HepG2 (cell line): ENCODE data around the gene TMEM200B. TPM values are rescaled to one million over a fixed set of nuclear protein-coding genes. Genes with fewer than 3 reads are reported as not detected.

Experiments
- ATAC-seq: fragments of 200-7000 bp; cut with Tn5 transposase; 3 replicates; pipeline ENCODE4 v1.9.1; 2020; ENCODE audit warnings: mild to moderate bottlenecking, moderate library complexity
- BruUV-seq: library from RNA; stranded (reverse); fragments of 400-500 nt; replicated peaks from 2 replicates; lab custom pipeline; 2021; lab: Mats Ljungman, UMichigan
- CTCF ChIA-PET: fragments of 300-600 bp; formaldehyde crosslinking; extraction: SDS; loops from one replicate; lab custom pipeline; 2021; ENCODE audit warnings: low total read pairs, inconsistent platforms, low intra/inter-chr PET ratio; lab: Yijun Ruan, JAX
- POLR2A ChIA-PET: fragments of 350-600 bp; sonication (Branson Sonifier 250); formaldehyde crosslinking; loops from one replicate; lab custom pipeline; 2020; ENCODE audit warnings: antibody characterized with exemption, inconsistent platforms; lab: Yijun Ruan, JAX
- DNase-seq: peaks from one replicate; pipeline ENCODE4 v3.0.0-alpha.2; 2015; ENCODE audit warnings: low spot score
- FAIRE-seq: peaks from 3 replicates; lab custom pipeline; 2011; peaks lifted over from hg19 to GRCh38; lab: Jason Lieb, UNC
- H2AFZ ChIP-seq: one replicate; pipeline ENCODE4 v1.6.1; 2011; ENCODE audit warnings: low read length, inconsistent platforms
- H3K27ac ChIP-seq: fragments of 300-600 bp; 3 replicates; pipeline ENCODE4 v1.8.0; 2011; ENCODE audit warnings: mixed run types, mild to moderate bottlenecking, mixed read lengths, low read length, inconsistent platforms; ENCODE audit not compliant: insufficient read depth; ENCODE audit errors: extremely low read length
- H3K27me3 ChIP-seq, 2 experiments: fragments of 200-600 bp in 1 of 2; 2 replicates in 1 of 2; 3 replicates in 1 of 2; pipeline versions ENCODE4 v1.6.0 to v1.8.0; 2011; ENCODE audit warnings: low read length in 2 of 2, mild to moderate bottlenecking in 2 of 2, moderate library complexity in 2 of 2, inconsistent platforms in 1 of 2; ENCODE audit not compliant: insufficient read depth in 2 of 2, control insufficient read depth in 1 of 2
- H3K36me3 ChIP-seq, 2 experiments: fragments of 200-600 bp in 1 of 2; replicated peaks in 1 of 2; 2 replicates in 1 of 2; 3 replicates in 1 of 2; pipeline versions ENCODE4 v1.5.1 to v1.8.0; 2011; ENCODE audit warnings: low read length in 2 of 2, inconsistent platforms in 1 of 2; ENCODE audit not compliant: insufficient read depth in 2 of 2, control insufficient read depth in 1 of 2
- H3K4me1 ChIP-seq: 2 replicates; pipeline ENCODE4 v1.5.1; 2012; ENCODE audit warnings: low read length, inconsistent platforms; ENCODE audit not compliant: insufficient read depth
- H3K4me2 ChIP-seq: 2 replicates; pipeline ENCODE4 v1.6.0; 2011; ENCODE audit warnings: low read depth, low read length, inconsistent platforms
- H3K4me3 ChIP-seq, 3 experiments: fragments of 200-600 bp in 1 of 3; sonication (generic), shearing (Covaris generic) in 1 of 3; replicated peaks in 1 of 3; 2 replicates each; pipeline ENCODE4 v1.5.1; 2011 to 2016; ENCODE audit warnings: low read length in 3 of 3, inconsistent platforms in 2 of 3, low read depth in 2 of 3, mild to moderate bottlenecking in 2 of 3, control low read depth in 1 of 3, mixed read lengths in 1 of 3; ENCODE audit not compliant: insufficient read depth in 1 of 3
- H3K79me2 ChIP-seq: one replicate; pipeline ENCODE4 v1.6.1; 2011; ENCODE audit warnings: low read length, inconsistent platforms; ENCODE audit not compliant: insufficient read depth
- H3K9ac ChIP-seq: 2 replicates; pipeline ENCODE4 v1.6.0; 2011; ENCODE audit warnings: mild to moderate bottlenecking, low read depth, low read length, inconsistent platforms; ENCODE audit not compliant: insufficient read depth
- H3K9me3 ChIP-seq: 2 replicates; pipeline ENCODE4 v1.5.1; 2012; ENCODE audit warnings: mild to moderate bottlenecking, low read length
- H4K20me1 ChIP-seq: 2 replicates; pipeline ENCODE4 v1.6.0; 2011; ENCODE audit warnings: inconsistent platforms, mild to moderate bottlenecking, low read length, moderate library complexity; ENCODE audit not compliant: insufficient read depth
- AGO2 ChIP-seq: fragments of 200-400 bp; formaldehyde crosslinking; optimal IDR thresholded peaks from 2 replicates; pipeline ENCODE3; 2017; ENCODE audit warnings: mild to moderate bottlenecking, low read depth, low read length, moderate library complexity
- AKNA ChIP-seq: sonication (generic); formaldehyde crosslinking; IDR thresholded peaks from 2 replicates; pipeline ENCODE4 v1.4.0; 2020; ENCODE audit warnings: missing genetic modification reagents, borderline replicate concordance
- BATF2 ChIP-seq: sonication (generic); formaldehyde crosslinking; IDR thresholded peaks from 2 replicates; pipeline ENCODE4 v1.8.0; 2022; ENCODE audit warnings: mild to moderate bottlenecking, missing genetic modification reagents, moderate library complexity
- HBP1 ChIP-seq: IDR thresholded peaks from 2 replicates; pipeline ENCODE4 v1.6.1; 2016; ENCODE audit warnings: low read depth, control low read depth
- KAT2B ChIP-seq: fragments of 150-350 bp; IDR thresholded peaks from 2 replicates; pipeline ENCODE4 v1.6.1; 2014; ENCODE audit warnings: low read depth, low read length, borderline replicate concordance
- RBFOX2 ChIP-seq: fragments of 200-400 bp; formaldehyde crosslinking; IDR thresholded peaks from 2 replicates; pipeline ENCODE4 v1.6.1; 2017; ENCODE audit warnings: low read depth, mild to moderate bottlenecking, low read length
- RBM22 ChIP-seq: fragments of 200-400 bp; formaldehyde crosslinking; optimal IDR thresholded peaks from 2 replicates; pipeline ENCODE3; 2017; ENCODE audit warnings: mild to moderate bottlenecking, low read length, moderate library complexity
- REL ChIP-seq: sonication (generic); formaldehyde crosslinking; conservative IDR thresholded peaks from 2 replicates; pipeline ENCODE4 v1.8.0; 2022; ENCODE audit warnings: mild to moderate bottlenecking, missing genetic modification reagents, moderate library complexity
- ZBTB2 ChIP-seq: sonication (generic); formaldehyde crosslinking; IDR thresholded peaks from 2 replicates; pipeline ENCODE4 v1.8.0; 2022; ENCODE audit warnings: low read depth, missing genetic modification reagents
- ZBTB34 ChIP-seq: sonication (generic); formaldehyde crosslinking; IDR thresholded peaks from 2 replicates; pipeline ENCODE4 v1.8.0; 2022; ENCODE audit warnings: mild to moderate bottlenecking, missing genetic modification reagents
- ZIK1 ChIP-seq: sonication (generic); formaldehyde crosslinking; IDR thresholded peaks from 2 replicates; pipeline ENCODE4 v1.5.0; 2020; ENCODE audit warnings: mild to moderate bottlenecking, low read depth, missing genetic modification reagents, borderline replicate concordance
- ZKSCAN5 ChIP-seq: sonication (generic); formaldehyde crosslinking; IDR thresholded peaks from 2 replicates; pipeline ENCODE4 v1.5.1; 2020; ENCODE audit warnings: mild to moderate bottlenecking, missing genetic modification reagents
- ZNF335 ChIP-seq: sonication (generic); formaldehyde crosslinking; IDR thresholded peaks from 2 replicates; pipeline ENCODE4 v1.4.0; 2020; ENCODE audit warnings: missing genetic modification reagents
- ZNF34 ChIP-seq: sonication (generic); formaldehyde crosslinking; IDR thresholded peaks from 2 replicates; pipeline ENCODE4 v1.4.0; 2020; ENCODE audit warnings: mild to moderate bottlenecking, missing genetic modification reagents, borderline replicate concordance
- ZNF713 ChIP-seq: sonication (generic); formaldehyde crosslinking; IDR thresholded peaks from 2 replicates; pipeline ENCODE4 v1.4.0; 2020; ENCODE audit warnings: mild to moderate bottlenecking, missing genetic modification reagents
- WGBS: methylation state at CpG from one replicate; pipeline ENCODE4 v1.1.6; 2017; ENCODE audit warnings: low lambda C conversion rate; 5-methylcytosine and 5-hydroxymethylcytosine counted together
- in situ Hi-C: cut with HindIII; loops from 2 replicates; pipeline ENCODE4 v1.10.0; 2017; ENCODE audit warnings: low pct_unique_long_range_greater_than_20kb; ENCODE audit not compliant: extremely low pct_ligation_motif_present
- intact Hi-C: fragments of 100-400 bp; cut with micrococcal nuclease; formaldehyde crosslinking; loops from one replicate; pipeline ENCODE4 v1.10.0; 2022; ENCODE audit not compliant: unreplicated experiment
- polyA plus RNA-seq, 8 experiments: library from polyadenylated mRNA; depleted of rRNA in 3 of 8; stranded (reverse) in 7 of 8; unstranded in 1 of 8; fragments of >200 nt; fragmentation: Illumina TruSeq in 4 of 8; extraction: Trizol in 4 of 8; gene quantifications; 2 replicates each; pipeline versions ENCODE4 v1.2.1 to v1.2.3, GENCODE V29; 2011 to 2016; ENCODE audit warnings: low read depth in 4 of 8, missing spikeins in 1 of 8, mixed read lengths in 1 of 8; ENCODE audit not compliant: insufficient read depth in 1 of 8
- total RNA-seq, 5 experiments: library from RNA; depleted of rRNA; stranded (reverse); fragments of >200 nt; fragmentation: Illumina TruSeq; extraction: Trizol; gene quantifications; 2 replicates each; pipeline ENCODE4 v1.2.3, GENCODE V29; 2016; ENCODE audit warnings: low read depth in 1 of 5

The TMEM200B gene
- total and polyA plus RNA-seq, 2 of the 13 experiments (the other 11 are each of a cell fraction or from before 2014, with no cell fraction given), result 1.1 to 1.4 TPM

GRCh38 chr1:29134695-29135028 is 11.0 kb upstream of the TMEM200B start:
- Histone ChIP-seq H2AFZ (no peak overlapping the region), H3K9me3 (no peaks in the 10 kb centered on the region), H4K20me1 (no peaks in the 10 kb centered on the region), H3K27me3 (no peaks in the 10 kb centered on the region; a peak in 2 of 5 replicates), H3K4me3 (no peak overlapping the region), H3K36me3 (no peaks in the 10 kb centered on the region), H3K79me2 (no peaks in the 10 kb centered on the region), H3K4me2 (no peak overlapping the region), H3K27ac (no peak overlapping the region), H3K9ac (no peak overlapping the region), H3K4me1 (peaks cover 21% of the 10 kb centered on the region)
- CTCF ChIA-PET, result no interaction called here
- WGBS, result 82% methylated on average over 6 of the region's 10 CpGs
- POLR2A ChIA-PET, result interaction anchor here (1.3 kb wide), 1 partner anchor 10 kb away, joined by 7 read pairs; no protein-coding TSS in a partner anchor
- in situ Hi-C loops, result no loop called here
- intact Hi-C loops, result no loop called here
- FAIRE-seq (no peak), DNase-seq (no peak), ATAC-seq (peak; percentile 12; the same call in 2 of the 3 replicates)
- no TSS peak for BruUV-seq
- no peak for TF ChIP-seq ZNF335 (CRISPR knock-in tag)
- no peak for TF ChIP-seq ZNF713 (CRISPR knock-in tag)
- no peak for TF ChIP-seq ZBTB2
- TF ChIP-seq BATF2 (CRISPR knock-in tag), result no peak
- TF ChIP-seq KAT2B, result no peak
- TF ChIP-seq ZBTB34 (CRISPR knock-in tag), result no peak
- no peak for TF ChIP-seq ZNF34 (CRISPR knock-in tag)
- TF ChIP-seq AKNA (CRISPR knock-in tag), result no peak
- no peak for TF ChIP-seq REL (CRISPR knock-in tag)
- no peak for TF ChIP-seq ZKSCAN5 (CRISPR knock-in tag)
- TF ChIP-seq RBM22, result no peak
- TF ChIP-seq HBP1 (CRISPR knock-in tag), result no peak
- no peak for TF ChIP-seq AGO2
- no peak for TF ChIP-seq ZIK1 (CRISPR knock-in tag)
- TF ChIP-seq RBFOX2, result no peak
